K562 (cell line): Measurements from ENCODE around the gene BFSP2. TPM values are rescaled to one million over a fixed set of nuclear protein-coding genes. Genes with fewer than 3 reads are reported as not detected.
"Not testable (repeated sequence)": the region's sequence is repeated elsewhere in the genome, so short reads cannot be mapped to it uniquely, and the experiment has no call there.

Experiments used
- ATAC-seq: fragments of 200-7000 bp; cut with Tn5 transposase; 3 replicates; pipeline ENCODE4 v1.9.1; 2020; ENCODE audit warnings: moderate library complexity
- BruUV-seq: library from RNA; stranded (reverse); fragments of 400-500 nt; replicated peaks from 2 replicates; lab custom pipeline; 2021; lab: Mats Ljungman, UMichigan
- CTCF ChIA-PET: fragments of 300-600 bp; formaldehyde crosslinking; extraction: SDS; loops from one replicate; lab custom pipeline; 2021; ENCODE audit warnings: low intra/inter-chr PET ratio; lab: Yijun Ruan, JAX
- POLR2A ChIA-PET: fragments of 300-600, 350-650 bp; sonication (Branson Sonifier 250); formaldehyde crosslinking; extraction: SDS; loops from one replicate; lab custom pipeline; 2021; ENCODE audit warnings: antibody characterized with exemption, inconsistent platforms; lab: Yijun Ruan, JAX
- DNase-seq, 4 experiments: peaks; one replicate each; pipeline versions ENCODE4 v3.0.0 to v3.0.0-alpha.2; 2011 to 2018; ENCODE audit warnings: low spot score in 3 of 4, mixed read lengths in 3 of 4; ENCODE audit errors: extremely low read depth in 1 of 4
- FAIRE-seq: peaks from 2 replicates; lab custom pipeline; 2011; peaks lifted over from hg19 to GRCh38; lab: Jason Lieb, UNC
- H2AFZ ChIP-seq: 2 replicates; pipeline ENCODE4 v1.6.0; 2011; ENCODE audit warnings: low read depth, low read length, control low read depth, inconsistent platforms
- H3K27ac ChIP-seq: fragments of 200-600 bp; 3 replicates; pipeline ENCODE4 v1.8.0; 2011; ENCODE audit warnings: low read depth, mild to moderate bottlenecking, control low read depth, inconsistent platforms, low read length, moderate library complexity, mixed read lengths; ENCODE audit errors: extremely low read depth
- H3K27me3 ChIP-seq, 2 experiments: fragments of 300-600 bp in 1 of 2; 2 replicates in 1 of 2; 3 replicates in 1 of 2; pipeline versions ENCODE4 v1.6.0 to v1.8.0; 2011; ENCODE audit warnings: inconsistent platforms in 2 of 2, low read length in 2 of 2, mild to moderate bottlenecking in 1 of 2, mixed read lengths in 1 of 2, moderate library complexity in 1 of 2; ENCODE audit not compliant: control insufficient read depth in 2 of 2, insufficient read depth in 2 of 2
- H3K36me3 ChIP-seq: fragments of 300-600 bp; 3 replicates; pipeline ENCODE4 v1.8.0; 2011; ENCODE audit warnings: mild to moderate bottlenecking, low read length, inconsistent platforms; ENCODE audit not compliant: control insufficient read depth, insufficient read depth
- H3K4me1 ChIP-seq, 2 experiments: fragments of 200-600 bp in 1 of 2; replicated peaks in 1 of 2; 2 replicates in 1 of 2; 3 replicates in 1 of 2; pipeline versions ENCODE4 v1.5.1 to v1.8.0; 2011; ENCODE audit warnings: inconsistent platforms in 2 of 2, low read length in 2 of 2, mild to moderate bottlenecking in 1 of 2, mixed read lengths in 1 of 2, moderate library complexity in 1 of 2; ENCODE audit not compliant: control insufficient read depth in 2 of 2, insufficient read depth in 2 of 2
- H3K4me2 ChIP-seq: 2 replicates; pipeline ENCODE4 v1.6.1; 2011; ENCODE audit warnings: low read length, control low read depth, inconsistent platforms, mixed read lengths; ENCODE audit not compliant: insufficient read depth
- H3K4me3 ChIP-seq: fragments of 200-600 bp; sonication (generic), shearing (Covaris generic); 2 replicates; pipeline ENCODE4 v1.5.1; 2016; ENCODE audit warnings: control low read depth, inconsistent platforms
- H3K79me2 ChIP-seq: fragments of 200-600 bp; 3 replicates; pipeline ENCODE4 v1.8.0; 2011; ENCODE audit warnings: low read length, inconsistent platforms; ENCODE audit not compliant: control insufficient read depth, insufficient read depth
- H3K9ac ChIP-seq, 2 experiments: 2 replicates each; pipeline versions ENCODE4 v1.6.0 to v1.6.1; 2011; ENCODE audit warnings: low read depth in 2 of 2, low read length in 2 of 2, control low read depth in 1 of 2, inconsistent platforms in 1 of 2, mild to moderate bottlenecking in 1 of 2, mixed read lengths in 1 of 2; ENCODE audit not compliant: insufficient read depth in 1 of 2
- H3K9me1 ChIP-seq: one replicate; pipeline ENCODE4 v1.6.0; 2011; ENCODE audit warnings: inconsistent platforms, mild to moderate bottlenecking, low read length, moderate library complexity; ENCODE audit not compliant: control insufficient read depth, insufficient read depth
- H3K9me3 ChIP-seq: replicated peaks from 2 replicates; pipeline ENCODE4 v1.5.1; 2011; ENCODE audit warnings: low read depth, low read length, inconsistent platforms; ENCODE audit not compliant: control insufficient read depth, insufficient read depth
- H4K20me1 ChIP-seq: replicated peaks from 2 replicates; pipeline ENCODE4 v1.6.1; 2011; ENCODE audit warnings: low read length, inconsistent platforms, mixed read lengths; ENCODE audit not compliant: control insufficient read depth, insufficient read depth
- CEBPB ChIP-seq: fragments of 450-650 bp; IDR thresholded peaks from 2 replicates; pipeline ENCODE4 v1.6.1; 2016; ENCODE audit warnings: missing genetic modification characterization, missing compliant biosample characterization
- HMBOX1 ChIP-seq: sonication (generic); IDR thresholded peaks from 2 replicates; pipeline ENCODE4 v1.6.1; 2016
- MBD2 ChIP-seq: sonication (generic); IDR thresholded peaks from 2 replicates; pipeline ENCODE4 v1.6.1; 2016; ENCODE audit warnings: low read depth, borderline replicate concordance
- MTA1 ChIP-seq: fragments of 450-650 bp; IDR thresholded peaks from 2 replicates; pipeline ENCODE4 v1.6.1; 2017; ENCODE audit warnings: borderline replicate concordance
- WGBS: fragments of 100-300 bp; shearing (Covaris generic); methylation state at CpG from one replicate; pipeline ENCODE4 v1.1.6; 2016; ENCODE audit warnings: low coverage, mixed read lengths; ENCODE audit not compliant: insufficient coverage; ENCODE audit errors: missing lambda C conversion rate; 5-methylcytosine and 5-hydroxymethylcytosine counted together
- in situ Hi-C: fragments of 300-500 bp; cut with MboI; formaldehyde crosslinking; loops from 4 replicates; pipeline ENCODE4 v1.15.0; 2018; ENCODE audit warnings: inconsistent platforms, mixed read lengths
- intact Hi-C: fragments of 100-400 bp; cut with micrococcal nuclease; formaldehyde crosslinking; loops from 2 replicates; pipeline ENCODE4 v1.14.2; 2022
- polyA plus RNA-seq, 8 experiments: library from polyadenylated mRNA; depleted of rRNA in 4 of 8; stranded (reverse) in 5 of 8; unstranded in 3 of 8; fragments of >200 nt; fragmentation: Nextera tagmentation in 2 of 8; fragmentation: Illumina TruSeq in 1 of 8; extraction: Ambion mirVana in 2 of 8; extraction: Trizol in 1 of 8; gene quantifications; 2 replicates each; pipeline versions ENCODE4 v1.2.1 to v1.2.3, GENCODE V29; 2011 to 2014; ENCODE audit warnings: inconsistent platforms in 1 of 8, missing spikeins in 1 of 8
- total RNA-seq, 7 experiments: library from RNA; depleted of rRNA in 6 of 7; stranded (reverse); fragments of >200 nt in 6 of 7; fragmentation: Illumina TruSeq in 2 of 7; extraction: Trizol in 2 of 7; gene quantifications; 2 replicates each; pipeline versions ENCODE4 v1.2.1 to v1.2.3, GENCODE V29; 2011 to 2021; ENCODE audit warnings: low replicate concordance in 1 of 7

The BFSP2 gene
- total and polyA plus RNA-seq, 9 of the 15 experiments (the other 6 are each of a cell fraction or from before 2014, with no cell fraction given): not detected

DNA sequence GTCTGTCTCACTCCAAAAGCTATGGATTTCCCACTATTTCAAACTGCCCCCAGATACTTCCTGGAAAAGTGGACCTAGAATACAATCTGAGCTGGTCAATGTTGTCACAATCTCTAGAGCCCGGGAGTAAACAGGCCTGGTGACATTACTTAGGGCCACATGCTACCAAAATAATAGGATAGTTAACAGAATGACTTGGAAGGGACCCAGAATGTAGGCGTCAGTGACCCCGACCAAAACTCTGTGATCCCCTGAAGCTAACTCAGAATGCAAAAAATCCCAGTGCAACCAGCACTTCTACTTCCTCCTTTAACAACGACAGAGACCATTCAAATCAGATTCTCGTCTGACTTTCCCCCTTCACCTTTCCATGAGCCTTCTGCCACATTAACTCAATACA lies 122.1 kb downstream of the BFSP2 start (continued):
- no peak for TF ChIP-seq MBD2
- no peak for TF ChIP-seq MTA1
- no peak for TF ChIP-seq CEBPB (tag)
- TF ChIP-seq, all 486 proteins: peak for 0

DNA sequence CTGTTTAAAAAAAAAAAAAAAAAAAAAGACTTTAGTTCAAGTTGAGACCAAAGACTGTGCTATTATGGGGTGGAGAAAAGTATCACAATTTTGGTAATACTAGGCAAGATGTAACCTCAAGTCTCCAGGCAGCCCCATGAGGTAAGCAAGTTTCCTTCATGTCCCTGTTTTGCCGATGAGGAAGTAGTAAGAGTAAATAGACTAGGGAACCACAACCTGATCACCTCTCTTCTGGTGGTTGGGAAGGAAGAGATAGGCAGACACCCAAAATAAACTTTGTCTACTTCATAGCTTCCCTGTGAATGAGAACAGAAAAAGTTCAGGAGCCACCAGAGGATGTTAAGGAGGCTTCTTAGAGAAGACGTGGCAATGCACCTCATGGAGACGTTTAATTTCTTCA lies 123.9 kb downstream of the BFSP2 start:
- POLR2A ChIA-PET, CTCF ChIA-PET, H3K36me3 ChIP-seq, H3K4me2 ChIP-seq, intact Hi-C loops, H3K27me3 ChIP-seq, H4K20me1 ChIP-seq, FAIRE-seq, H3K9me3 ChIP-seq, H3K9me1 ChIP-seq, ATAC-seq, H2AFZ ChIP-seq, H3K9ac ChIP-seq, H3K27ac ChIP-seq, in situ Hi-C loops, DNase-seq, H3K79me2 ChIP-seq, H3K4me3 ChIP-seq, H3K4me1 ChIP-seq, BruUV-seq: not testable (repeated sequence)
- WGBS: 3% methylated on average over 3 of the region's 3 CpGs
- peak; percentile 79 for TF ChIP-seq HMBOX1

Other genes with a start within 250 kb of the BFSP2 start
- gene CDV3, start 173.6 kb downstream of the BFSP2 start, total RNA-seq (2014; rRNA removed): 78.4 and 82.3 TPM in 2 replicates
- 116 and 133 TPM in 2 replicates for gene CDV3, start 173.6 kb downstream of the BFSP2 start, total RNA-seq (2014; rRNA removed; fragmentation: Illumina TruSeq; extraction: Trizol)
- gene CDV3, start 173.6 kb downstream of the BFSP2 start, total RNA-seq (2015; rRNA removed; fragmentation: Illumina TruSeq; extraction: Trizol): 120 and 128 TPM in 2 replicates
- 121 and 123 TPM in 2 replicates for gene CDV3, start 173.6 kb downstream of the BFSP2 start, total RNA-seq (2021)
- 68.6 and 75.1 TPM in 2 replicates for gene CDV3, start 173.6 kb downstream of the BFSP2 start, polyA plus RNA-seq (2011; rRNA removed)
- 112 and 120 TPM in 2 replicates for gene CDV3, start 173.6 kb downstream of the BFSP2 start, polyA plus RNA-seq (2014; fragmentation: Illumina TruSeq; extraction: Trizol)
- 100 to 1,000 TPM in 1 of 2 experiments, 10 to 100 TPM in 1; 72.3 to 273 TPM for gene CDV3, start 173.6 kb downstream of the BFSP2 start, polyA plus RNA-seq (2014; fragmentation: Nextera tagmentation; extraction: Ambion mirVana)
- gene CDV3, start 173.6 kb downstream of the BFSP2 start, polyA plus RNA-seq (2014; rRNA removed): 83.4 and 86.2 TPM in 2 replicates